ENCODE measurements around the gene RRP12.

GRCh38 chr10:97435211-97435610, 34.1 kb upstream of the RRP12 start:
- TF ChIP-seq POLR2A (IDR thresholded peaks at IDR 0.05; ENCODE audit: low read length) (no peak), GATA1 (IDR thresholded peaks at IDR 0.05; ENCODE audit: low read depth, low read length) (no peak)
